ENCODE measurements around the gene BLTP3A.
"Not testable (repeated sequence)": the region's sequence is repeated elsewhere in the genome, so short reads cannot be mapped to it uniquely, and the experiment has no call there.

Gene BLTP3A

GRCh38 chr6:34793877-34794276 is 2.0 kb downstream of the BLTP3A start:
- DNase-seq, result no peak

GRCh38 chr6:34795836-34796425 is 4.0 kb downstream of the BLTP3A start:
- DNase-seq, result no peak

- no peak for DNase-seq
These were observed 6.2 kb downstream of the BLTP3A start for GRCh38 chr6:34798057-34798456.

GRCh38 chr6:34799547-34799946 is 7.7 kb downstream of the BLTP3A start:
- no peak for DNase-seq

GRCh38 chr6:34804543-34804942 is 12.7 kb downstream of the BLTP3A start:
- DNase-seq, result no peak

- DNase-seq, result not testable (repeated sequence)
These were observed 13.2 kb downstream of the BLTP3A start for GRCh38 chr6:34805074-34805473.

- no peak for DNase-seq
These were observed 15.0 kb downstream of the BLTP3A start for GRCh38 chr6:34806738-34807453.

GRCh38 chr6:34808473-34808872 is 16.6 kb downstream of the BLTP3A start:
- DNase-seq, result not testable (repeated sequence)

- DNase-seq, result not testable (repeated sequence)
These were observed 17.5 kb downstream of the BLTP3A start for GRCh38 chr6:34809419-34809818.

- no peak for DNase-seq
These were observed 18.4 kb downstream of the BLTP3A start for GRCh38 chr6:34810017-34810882.

GRCh38 chr6:34810936-34811632 is 19.2 kb downstream of the BLTP3A start:
- DNase-seq, result no peak

GRCh38 chr6:34813028-34813713 is 21.3 kb downstream of the BLTP3A start:
- DNase-seq, result no peak

- no peak for DNase-seq
These were observed 24.9 kb downstream of the BLTP3A start for GRCh38 chr6:34816635-34817301.

- DNase-seq, result no peak
These were observed 25.6 kb downstream of the BLTP3A start for GRCh38 chr6:34817446-34817845.

GRCh38 chr6:34818872-34819570 is 27.1 kb downstream of the BLTP3A start:
- not testable (repeated sequence) for DNase-seq

GRCh38 chr6:34819571-34820480 is 27.9 kb downstream of the BLTP3A start:
- DNase-seq, result no peak

- no peak for DNase-seq
These were observed 37.3 kb downstream of the BLTP3A start for GRCh38 chr6:34829137-34829536.

GRCh38 chr6:34832942-34833341 is 41.1 kb downstream of the BLTP3A start:
- no peak for DNase-seq

GRCh38 chr6:34834789-34835518 is 43.1 kb downstream of the BLTP3A start:
- no peak for DNase-seq

Measured in effector CD4-positive, alpha-beta T cell (primary cell).